Neural crest cell (in vitro differentiated cells): Measurements from ENCODE around the gene SHFL. TPM values are rescaled to one million over a fixed set of nuclear protein-coding genes. Genes with fewer than 3 reads are reported as not detected.

Experiments
- DNase-seq: peaks from one replicate; pipeline ENCODE4 v3.0.0; 2021; ENCODE audit warnings: low read depth, mixed read lengths, low spot score
- H3K27ac Mint-ChIP-seq: one replicate; pipeline ENCODE4 v1.8.0; 2021; ENCODE audit warnings: mild to moderate bottlenecking, mixed read lengths; ENCODE audit not compliant: unreplicated experiment
- H3K27me3 Mint-ChIP-seq: 2 replicates; pipeline ENCODE4 v1.8.0; 2021; ENCODE audit warnings: low read depth, mild to moderate bottlenecking, mixed read lengths
- H3K36me3 Mint-ChIP-seq: 2 replicates; pipeline ENCODE4 v1.8.0; 2021; ENCODE audit warnings: low read depth, mild to moderate bottlenecking, mixed read lengths
- H3K4me1 Mint-ChIP-seq: 2 replicates; pipeline ENCODE4 v1.8.0; 2021; ENCODE audit warnings: mixed read lengths
- H3K4me3 Mint-ChIP-seq: one replicate; pipeline ENCODE4 v1.8.0; 2021; ENCODE audit warnings: mild to moderate bottlenecking, mixed read lengths
- H3K9me3 Mint-ChIP-seq: 2 replicates; pipeline ENCODE4 v1.8.0; 2021; ENCODE audit warnings: mixed read lengths
- total RNA-seq: library from RNA; stranded (reverse); gene quantifications from 2 replicates; pipeline ENCODE4 v1.2.1, GENCODE V29; 2021
- TF ChIP-seq, protein P1 (sequence below): fragments of 200-600 bp; sonication (generic); conservative IDR thresholded peaks from 2 replicates; pipeline ENCODE4 v1.5.0; 2021; ENCODE audit warnings: antibody characterized with exemption, mild to moderate bottlenecking

SHFL gene
- total RNA-seq, 1 donor from 2014 or later: 0.89 TPM

DNA sequence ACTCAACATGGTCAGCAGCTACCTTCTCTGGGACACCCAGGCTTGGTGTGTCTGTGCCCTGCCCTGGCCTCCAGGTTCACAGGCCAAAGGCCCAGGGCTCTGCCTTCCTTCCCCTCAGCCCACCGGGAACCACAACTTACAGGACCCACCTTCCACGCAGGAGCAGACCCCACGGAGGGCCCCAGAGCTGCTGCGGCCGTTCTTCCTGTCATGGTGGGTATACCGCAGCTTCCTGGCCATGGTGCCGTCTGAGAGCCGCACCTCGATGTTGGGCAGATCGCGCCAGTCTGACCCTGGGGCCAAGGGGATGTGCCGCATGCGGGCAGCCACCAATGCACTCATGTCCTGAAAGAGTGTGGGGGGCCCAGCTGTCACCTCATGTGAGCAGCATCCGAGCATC lies 50.8 kb downstream of the SHFL start:
- Mint-ChIP-seq H3K4me1 (no peaks in the 10 kb centered on the region), H3K9me3 (no peaks in the 10 kb centered on the region), H3K36me3 (peaks cover 6% of the 10 kb centered on the region), H3K27ac (no peak overlapping the region), H3K4me3 (no peak overlapping the region), H3K27me3 (no peaks in the 10 kb centered on the region)
- TF ChIP-seq, protein P1, sequence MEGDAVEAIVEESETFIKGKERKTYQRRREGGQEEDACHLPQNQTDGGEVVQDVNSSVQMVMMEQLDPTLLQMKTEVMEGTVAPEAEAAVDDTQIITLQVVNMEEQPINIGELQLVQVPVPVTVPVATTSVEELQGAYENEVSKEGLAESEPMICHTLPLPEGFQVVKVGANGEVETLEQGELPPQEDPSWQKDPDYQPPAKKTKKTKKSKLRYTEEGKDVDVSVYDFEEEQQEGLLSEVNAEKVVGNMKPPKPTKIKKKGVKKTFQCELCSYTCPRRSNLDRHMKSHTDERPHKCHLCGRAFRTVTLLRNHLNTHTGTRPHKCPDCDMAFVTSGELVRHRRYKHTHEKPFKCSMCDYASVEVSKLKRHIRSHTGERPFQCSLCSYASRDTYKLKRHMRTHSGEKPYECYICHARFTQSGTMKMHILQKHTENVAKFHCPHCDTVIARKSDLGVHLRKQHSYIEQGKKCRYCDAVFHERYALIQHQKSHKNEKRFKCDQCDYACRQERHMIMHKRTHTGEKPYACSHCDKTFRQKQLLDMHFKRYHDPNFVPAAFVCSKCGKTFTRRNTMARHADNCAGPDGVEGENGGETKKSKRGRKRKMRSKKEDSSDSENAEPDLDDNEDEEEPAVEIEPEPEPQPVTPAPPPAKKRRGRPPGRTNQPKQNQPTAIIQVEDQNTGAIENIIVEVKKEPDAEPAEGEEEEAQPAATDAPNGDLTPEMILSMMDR: no peak
- no peak for DNase-seq

DNA sequence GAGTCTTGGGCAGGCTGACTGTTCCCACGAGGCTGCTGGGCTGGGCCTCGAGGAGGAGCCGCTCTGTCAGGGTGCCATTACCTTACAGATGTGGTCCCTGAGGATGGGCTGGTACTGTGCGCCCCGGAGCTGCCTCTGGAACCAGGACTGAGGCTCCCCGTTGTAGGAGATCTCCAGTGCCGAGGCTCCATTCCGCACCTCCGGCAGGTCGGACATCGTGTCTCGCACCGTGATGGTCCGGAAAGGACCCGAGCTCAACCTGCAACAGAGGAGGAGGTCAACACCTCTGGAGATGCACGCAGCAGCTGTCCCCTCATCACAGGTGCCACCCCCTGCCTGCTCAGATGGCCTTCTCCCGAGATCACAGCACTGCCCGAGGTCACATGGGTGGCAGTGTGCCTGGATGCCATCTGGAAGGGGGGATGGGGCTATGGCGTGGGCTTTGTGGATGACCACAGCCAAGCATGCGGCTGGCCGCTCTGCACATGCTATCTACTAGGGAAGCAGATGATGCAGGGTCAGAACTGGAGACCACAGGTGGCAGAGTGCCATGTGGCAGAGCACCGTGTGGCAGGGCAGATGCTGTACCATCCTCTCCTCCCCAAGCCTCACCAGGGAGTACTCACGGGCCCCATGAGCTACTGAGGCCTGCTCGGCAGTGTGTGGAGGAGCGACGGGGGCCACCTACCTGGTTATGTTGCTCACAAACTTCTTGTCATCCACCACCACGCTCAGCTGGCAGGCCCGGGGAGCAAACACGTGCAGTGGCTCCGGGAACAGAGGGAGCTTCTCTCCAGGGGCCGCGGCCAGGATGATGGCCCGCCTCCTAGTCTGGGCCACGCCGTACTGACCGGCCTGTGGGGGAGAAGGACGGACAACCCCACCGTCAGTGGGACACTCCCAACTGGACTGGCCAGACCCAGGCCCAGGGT lies 51.9 kb downstream of the SHFL start:
- Mint-ChIP-seq H3K36me3 (peaks cover 4% of the 10 kb centered on the region), H3K27ac (no peak overlapping the region), H3K4me1 (no peaks in the 10 kb centered on the region), H3K27me3 (no peaks in the 10 kb centered on the region), H3K4me3 (no peak overlapping the region), H3K9me3 (no peaks in the 10 kb centered on the region)
- no peak for DNase-seq
- TF ChIP-seq, protein P1: no peak

GRCh38 chr19:10138879-10139795 lies 53.0 kb downstream of the SHFL start:
- no peaks in the 10 kb centered on the region for H3K4me1 Mint-ChIP-seq
- H3K4me3 Mint-ChIP-seq: no peak overlapping the region
- TF ChIP-seq, protein P1: no peak
- H3K36me3 Mint-ChIP-seq: peaks cover 2% of the 10 kb centered on the region
- H3K9me3 Mint-ChIP-seq: no peaks in the 10 kb centered on the region
- no peak overlapping the region for H3K27ac Mint-ChIP-seq
- H3K27me3 Mint-ChIP-seq: no peaks in the 10 kb centered on the region
- DNase-seq: no peak

GRCh38 chr19:10139952-10140351 lies 53.8 kb downstream of the SHFL start:
- DNase-seq: no peak
- Mint-ChIP-seq H3K27me3 (no peaks in the 10 kb centered on the region), H3K9me3 (no peaks in the 10 kb centered on the region), H3K4me1 (no peaks in the 10 kb centered on the region), H3K27ac (no peak overlapping the region), H3K4me3 (no peak overlapping the region), H3K36me3 (peaks cover 2% of the 10 kb centered on the region)
- TF ChIP-seq, protein P1: no peak

- Mint-ChIP-seq H3K4me1 (no peaks in the 10 kb centered on the region), H3K27ac (no peak overlapping the region), H3K36me3 (peaks cover 7% of the 10 kb centered on the region), H3K27me3 (no peaks in the 10 kb centered on the region), H3K4me3 (no peak overlapping the region), H3K9me3 (no peaks in the 10 kb centered on the region)
- DNase-seq: no peak
- TF ChIP-seq, protein P1: no peak
Observed at GRCh38 chr19:10141479-10141878, 55.4 kb downstream of the SHFL start.
